ENCODE measurements around the gene KCNK17. TPM values are rescaled to one million over a fixed set of nuclear protein-coding genes. Genes with fewer than 3 reads are reported as not detected.

The KCNK17 gene
- total RNA-seq, 1 donor from 2014 or later: 1.6 TPM

DNA sequence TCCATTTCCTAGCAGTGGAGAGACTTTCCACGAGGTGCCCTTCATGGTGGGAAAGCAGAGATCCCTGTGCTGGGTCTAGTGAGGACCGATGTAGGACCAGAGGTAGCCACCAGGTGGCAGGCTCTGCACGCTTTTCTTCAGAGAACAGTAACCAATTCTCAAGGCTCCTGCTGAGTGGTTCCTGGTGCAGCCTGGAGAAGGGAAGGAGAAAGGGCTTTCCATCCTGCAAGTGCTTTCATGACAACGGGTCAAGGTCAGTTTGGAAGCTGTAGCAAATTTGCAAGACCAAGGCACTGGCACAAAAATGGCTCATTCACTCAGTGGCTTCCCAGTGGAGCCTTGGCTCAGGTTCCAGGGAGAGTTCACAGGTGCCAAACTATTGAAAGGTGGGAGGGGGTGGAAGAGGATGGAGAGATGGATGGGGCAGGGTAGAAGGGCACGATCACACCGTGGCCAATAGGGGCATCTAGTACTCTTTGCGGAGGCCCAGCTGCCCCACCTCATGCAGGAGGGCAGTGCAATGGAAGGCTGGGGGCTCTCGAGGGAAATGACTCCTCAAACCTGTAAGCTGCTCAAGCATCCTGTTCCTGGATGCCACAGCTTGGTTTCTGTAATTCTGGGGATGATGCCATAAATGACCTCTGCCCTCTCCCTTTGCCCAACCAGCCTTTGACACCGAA lies 33.8 kb upstream of the KCNK17 start:
- no peaks in the 10 kb centered on the region for H3K36me3 ChIP-seq (ENCODE audit: control insufficient read depth in 3 of 3, insufficient read depth in 3 of 3, low read length in 3 of 3)
- H3K9me3 ChIP-seq (ENCODE audit: control insufficient read depth in 3 of 3, low read length in 3 of 3): no peaks in the 10 kb centered on the region
- peaks cover 0 to 5% (median 0%) of the 10 kb centered on the region in 3 donors for H3K27me3 ChIP-seq (ENCODE audit: control insufficient read depth in 3 of 3, insufficient read depth in 3 of 3, low read length in 3 of 3)
- peaks cover 0 to 7% (median 0%) of the 10 kb centered on the region in 3 donors for H3K4me1 ChIP-seq (ENCODE audit: control insufficient read depth in 3 of 3, insufficient read depth in 3 of 3, low read length in 3 of 3)
- H3K9ac ChIP-seq (ENCODE audit: low read depth in 1 of 3, low read length in 3 of 3): no peak overlapping the region
- H3K4me3 ChIP-seq (ENCODE audit: low read length in 3 of 3): no peak overlapping the region
- no peak overlapping the region for H3K27ac ChIP-seq (ENCODE audit: low read depth, low read length)

DNA sequence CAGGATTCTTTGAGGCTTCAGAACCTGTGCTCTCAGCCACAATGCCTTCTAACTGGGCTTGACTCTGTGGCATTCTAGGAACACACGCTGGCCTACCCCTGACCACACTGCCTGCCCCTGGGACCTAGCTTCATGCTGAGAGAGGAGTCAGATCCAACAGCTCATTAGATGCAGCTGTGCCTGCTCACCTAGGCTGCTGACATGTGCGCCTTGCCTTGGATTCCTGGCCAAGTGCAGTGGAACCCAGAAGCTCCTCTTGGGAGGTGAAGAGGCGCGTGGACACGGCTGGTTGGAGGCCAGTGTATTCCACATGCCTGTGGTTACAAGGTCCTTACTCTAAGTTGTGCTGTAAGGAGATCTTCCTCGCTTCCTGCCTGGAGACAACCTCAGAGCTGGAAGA lies 33.0 kb upstream of the KCNK17 start:
- Histone ChIP-seq H3K4me1 (ENCODE audit: control insufficient read depth in 3 of 3, insufficient read depth in 3 of 3, low read length in 3 of 3) (peaks cover 0 to 7% (median 3%) of the 10 kb centered on the region in 3 donors), H3K9ac (ENCODE audit: low read depth in 1 of 3, low read length in 3 of 3) (no peak overlapping the region), H3K27ac (ENCODE audit: low read depth, low read length) (no peak overlapping the region), H3K9me3 (ENCODE audit: control insufficient read depth in 3 of 3, low read length in 3 of 3) (no peaks in the 10 kb centered on the region), H3K4me3 (ENCODE audit: low read length in 3 of 3) (no peak overlapping the region), H3K36me3 (ENCODE audit: control insufficient read depth in 3 of 3, insufficient read depth in 3 of 3, low read length in 3 of 3) (no peaks in the 10 kb centered on the region), H3K27me3 (ENCODE audit: control insufficient read depth in 3 of 3, insufficient read depth in 3 of 3, low read length in 3 of 3) (peaks cover 0 to 5% (median 0%) of the 10 kb centered on the region in 3 donors)

DNA sequence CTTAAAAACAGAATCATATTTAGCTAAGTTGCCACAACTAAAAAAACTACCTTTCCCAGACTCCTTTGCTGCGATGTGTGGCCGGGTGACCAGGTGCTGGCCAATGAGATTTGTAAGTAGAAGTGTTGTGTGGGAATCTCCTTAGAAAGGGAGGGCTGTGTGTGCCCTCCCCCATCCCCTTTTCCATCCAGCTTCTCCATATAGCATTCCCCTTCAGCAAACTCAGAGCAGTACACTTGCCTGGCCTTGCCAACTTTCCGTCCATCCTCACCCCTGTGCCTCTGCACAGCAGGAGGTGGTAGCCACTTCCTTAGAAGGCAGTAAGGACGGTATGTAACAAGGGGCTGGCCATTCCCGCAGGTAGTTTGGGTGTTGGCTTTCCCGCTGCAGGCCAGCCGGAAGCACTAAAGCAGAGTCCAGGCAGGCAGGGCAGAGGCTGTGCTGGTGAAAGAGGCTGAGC lies 30.6 kb upstream of the KCNK17 start:
- Histone ChIP-seq H3K4me3 (ENCODE audit: low read length in 3 of 3) (no peak overlapping the region), H3K9me3 (ENCODE audit: control insufficient read depth in 3 of 3, low read length in 3 of 3) (no peaks in the 10 kb centered on the region), H3K27me3 (ENCODE audit: control insufficient read depth in 3 of 3, insufficient read depth in 3 of 3, low read length in 3 of 3) (peaks cover 0 to 13% (median 7%) of the 10 kb centered on the region in 3 donors), H3K4me1 (ENCODE audit: control insufficient read depth in 3 of 3, insufficient read depth in 3 of 3, low read length in 3 of 3) (peaks cover 2 to 7% (median 3%) of the 10 kb centered on the region in 3 donors), H3K9ac (ENCODE audit: low read depth in 1 of 3, low read length in 3 of 3) (no peak overlapping the region), H3K27ac (ENCODE audit: low read depth, low read length) (no peak overlapping the region), H3K36me3 (ENCODE audit: control insufficient read depth in 3 of 3, insufficient read depth in 3 of 3, low read length in 3 of 3) (no peaks in the 10 kb centered on the region)

- H3K27ac ChIP-seq (ENCODE audit: low read depth, low read length): no peak overlapping the region
- peaks cover 0 to 11% (median 7%) of the 10 kb centered on the region in 3 donors for H3K27me3 ChIP-seq (ENCODE audit: control insufficient read depth in 3 of 3, insufficient read depth in 3 of 3, low read length in 3 of 3)
- H3K36me3 ChIP-seq (ENCODE audit: control insufficient read depth in 3 of 3, insufficient read depth in 3 of 3, low read length in 3 of 3): no peaks in the 10 kb centered on the region
- no peaks in the 10 kb centered on the region for H3K9me3 ChIP-seq (ENCODE audit: control insufficient read depth in 3 of 3, low read length in 3 of 3)
- peaks cover 2 to 7% (median 3%) of the 10 kb centered on the region in 3 donors for H3K4me1 ChIP-seq (ENCODE audit: control insufficient read depth in 3 of 3, insufficient read depth in 3 of 3, low read length in 3 of 3)
- no peak overlapping the region for H3K9ac ChIP-seq (ENCODE audit: low read depth in 1 of 3, low read length in 3 of 3)
- H3K4me3 ChIP-seq (ENCODE audit: low read length in 3 of 3): no peak overlapping the region
Observed at GRCh38 chr6:39343396-39343870, 29.2 kb upstream of the KCNK17 start.

- no peak overlapping the region for H3K4me3 ChIP-seq (ENCODE audit: low read length in 3 of 3)
- no peak overlapping the region for H3K9ac ChIP-seq (ENCODE audit: low read depth in 1 of 3, low read length in 3 of 3)
- H3K4me1 ChIP-seq (ENCODE audit: control insufficient read depth in 3 of 3, insufficient read depth in 3 of 3, low read length in 3 of 3): peaks cover 2 to 7% (median 3%) of the 10 kb centered on the region in 3 donors
- H3K36me3 ChIP-seq (ENCODE audit: control insufficient read depth in 3 of 3, insufficient read depth in 3 of 3, low read length in 3 of 3): no peaks in the 10 kb centered on the region
- no peaks in the 10 kb centered on the region for H3K9me3 ChIP-seq (ENCODE audit: control insufficient read depth in 3 of 3, low read length in 3 of 3)
- H3K27ac ChIP-seq (ENCODE audit: low read depth, low read length): no peak overlapping the region
- H3K27me3 ChIP-seq (ENCODE audit: control insufficient read depth in 3 of 3, insufficient read depth in 3 of 3, low read length in 3 of 3): peaks cover 0 to 11% (median 7%) of the 10 kb centered on the region in 3 donors
Observed at GRCh38 chr6:39342692-39343395, 28.6 kb upstream of the KCNK17 start.

DNA sequence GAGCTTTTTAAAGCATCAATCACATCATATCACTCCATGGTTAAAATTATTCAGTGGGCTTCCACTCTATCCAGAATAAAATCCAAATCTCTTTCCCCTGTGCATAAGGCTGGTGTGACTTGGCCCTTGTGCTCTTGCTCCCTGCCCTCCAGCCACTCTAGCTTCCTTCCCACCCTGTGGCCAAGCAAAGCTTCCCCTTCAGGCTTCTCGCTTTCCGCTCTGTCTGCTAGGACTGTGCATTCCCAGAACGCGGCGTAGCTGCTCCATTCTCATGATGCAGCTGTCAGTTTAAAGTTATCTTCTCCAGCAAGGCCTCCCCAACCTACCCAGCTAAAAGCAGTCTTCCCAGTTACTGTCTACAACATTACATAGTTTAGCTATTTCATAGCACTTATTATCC lies 27.7 kb upstream of the KCNK17 start:
- H3K4me1 ChIP-seq (ENCODE audit: control insufficient read depth in 3 of 3, insufficient read depth in 3 of 3, low read length in 3 of 3): peaks cover 2 to 7% (median 3%) of the 10 kb centered on the region in 3 donors
- peaks cover 0 to 11% (median 7%) of the 10 kb centered on the region in 3 donors for H3K27me3 ChIP-seq (ENCODE audit: control insufficient read depth in 3 of 3, insufficient read depth in 3 of 3, low read length in 3 of 3)
- no peak overlapping the region for H3K27ac ChIP-seq (ENCODE audit: low read depth, low read length)
- no peak overlapping the region for H3K9ac ChIP-seq (ENCODE audit: low read depth in 1 of 3, low read length in 3 of 3)
- H3K4me3 ChIP-seq (ENCODE audit: low read length in 3 of 3): no peak overlapping the region
- no peaks in the 10 kb centered on the region for H3K36me3 ChIP-seq (ENCODE audit: control insufficient read depth in 3 of 3, insufficient read depth in 3 of 3, low read length in 3 of 3)
- H3K9me3 ChIP-seq (ENCODE audit: control insufficient read depth in 3 of 3, low read length in 3 of 3): no peaks in the 10 kb centered on the region

- Histone ChIP-seq H3K27me3 (ENCODE audit: control insufficient read depth in 3 of 3, insufficient read depth in 3 of 3, low read length in 3 of 3) (peaks cover 0 to 11% (median 7%) of the 10 kb centered on the region in 3 donors), H3K36me3 (ENCODE audit: control insufficient read depth in 3 of 3, insufficient read depth in 3 of 3, low read length in 3 of 3) (no peaks in the 10 kb centered on the region), H3K9me3 (ENCODE audit: control insufficient read depth in 3 of 3, low read length in 3 of 3) (no peaks in the 10 kb centered on the region)
Observed at GRCh38 chr6:39341352-39341751, 27.1 kb upstream of the KCNK17 start.

DNA sequence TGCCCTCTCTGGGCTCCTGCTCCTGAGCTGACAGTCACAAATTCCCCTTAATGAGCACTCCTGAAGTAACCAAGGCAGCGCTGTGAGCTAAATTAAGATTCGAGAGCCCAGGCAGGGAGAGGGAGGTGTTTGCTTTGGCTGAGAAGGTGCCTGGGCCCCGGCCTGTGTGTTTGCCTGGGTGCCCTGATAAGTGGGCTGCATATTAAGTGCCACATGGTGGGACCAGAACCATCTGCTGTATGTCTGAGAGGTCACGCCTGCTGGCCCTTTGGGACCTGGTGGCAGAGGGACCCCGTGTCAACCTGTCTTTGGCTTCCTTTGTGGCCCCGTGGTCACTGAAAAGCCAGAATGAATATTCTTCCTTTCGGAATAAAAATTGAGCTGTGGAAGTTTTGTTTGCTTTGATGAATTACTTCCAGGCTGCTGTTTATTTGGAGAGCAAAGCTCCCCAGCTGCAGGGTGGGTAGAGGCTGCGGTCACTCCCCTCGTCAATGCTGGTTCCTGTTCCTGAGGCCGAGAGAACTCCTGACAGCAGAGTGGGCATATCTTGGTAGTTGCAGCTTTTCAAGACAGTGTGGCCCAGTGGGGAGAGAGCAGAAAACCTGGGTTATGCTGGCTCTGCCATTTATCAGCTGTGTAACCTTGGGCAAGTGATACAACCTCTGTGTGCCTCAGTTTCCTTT lies 25.8 kb upstream of the KCNK17 start:
- no peak overlapping the region for H3K9ac ChIP-seq (ENCODE audit: low read depth in 1 of 3, low read length in 3 of 3)

More at GRCh38 chr6:39341352-39341751, 27.1 kb upstream of the KCNK17 start:
- Histone ChIP-seq H3K9ac (ENCODE audit: low read depth in 1 of 3, low read length in 3 of 3) (no peak overlapping the region), H3K27ac (ENCODE audit: low read depth, low read length) (no peak overlapping the region), H3K4me3 (ENCODE audit: low read length in 3 of 3) (no peak overlapping the region), H3K4me1 (ENCODE audit: control insufficient read depth in 3 of 3, insufficient read depth in 3 of 3, low read length in 3 of 3) (peaks cover 3 to 7% (median 3%) of the 10 kb centered on the region in 3 donors)

DNA sequence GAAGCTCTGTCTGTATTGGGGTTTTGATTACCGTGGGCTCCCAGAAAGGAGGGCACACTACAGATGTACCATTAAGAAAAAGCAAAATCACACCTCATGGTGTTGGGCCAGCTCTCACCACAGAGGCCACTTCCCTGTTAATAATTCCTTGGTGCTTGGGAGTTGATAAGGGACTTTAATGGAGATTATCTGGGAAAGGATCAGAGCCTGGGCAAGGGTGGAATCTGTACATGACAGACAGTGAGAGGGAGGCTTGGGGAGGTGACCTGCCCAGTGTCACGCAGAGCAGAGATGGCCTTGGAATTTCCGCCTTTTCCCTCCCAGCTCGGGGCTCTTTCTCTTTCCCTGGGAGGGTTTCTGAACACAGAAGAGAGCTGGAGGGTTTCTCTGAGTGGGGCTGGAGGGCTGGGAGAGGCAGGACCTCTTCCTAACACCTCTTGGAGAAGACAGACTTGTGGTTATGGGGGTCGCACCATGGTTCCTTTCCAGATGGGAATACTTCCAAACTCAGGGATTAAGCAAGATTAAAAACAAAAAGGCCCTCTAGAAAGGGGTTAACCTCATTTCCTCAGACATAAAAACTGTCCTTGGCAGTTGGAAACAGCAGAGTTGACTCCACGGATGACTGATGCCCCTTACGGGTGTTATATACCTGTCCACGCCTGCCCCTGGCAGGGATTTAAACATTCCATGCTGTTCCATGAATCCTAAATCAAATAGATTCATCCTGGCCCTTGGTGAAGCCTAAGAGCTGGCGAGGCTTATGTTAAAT lies 25.1 kb upstream of the KCNK17 start:
- H3K27me3 ChIP-seq (ENCODE audit: control insufficient read depth in 3 of 3, insufficient read depth in 3 of 3, low read length in 3 of 3): peaks cover 0 to 11% (median 7%) of the 10 kb centered on the region in 3 donors
- H3K36me3 ChIP-seq (ENCODE audit: control insufficient read depth in 3 of 3, insufficient read depth in 3 of 3, low read length in 3 of 3): no peaks in the 10 kb centered on the region
- no peak overlapping the region for H3K27ac ChIP-seq (ENCODE audit: low read depth, low read length)
- H3K9me3 ChIP-seq (ENCODE audit: control insufficient read depth in 3 of 3, low read length in 3 of 3): no peaks in the 10 kb centered on the region
- H3K4me1 ChIP-seq (ENCODE audit: control insufficient read depth in 3 of 3, insufficient read depth in 3 of 3, low read length in 3 of 3): peaks cover 3 to 6% (median 5%) of the 10 kb centered on the region in 3 donors
- no peak overlapping the region for H3K9ac ChIP-seq (ENCODE audit: low read depth in 1 of 3, low read length in 3 of 3)
- no peak overlapping the region for H3K4me3 ChIP-seq (ENCODE audit: low read length in 3 of 3)

More for the DNA sequence above, 25.8 kb upstream of the KCNK17 start:
- H3K9me3 ChIP-seq (ENCODE audit: control insufficient read depth in 3 of 3, low read length in 3 of 3): no peaks in the 10 kb centered on the region
- peaks cover 3 to 7% (median 6%) of the 10 kb centered on the region in 3 donors for H3K4me1 ChIP-seq (ENCODE audit: control insufficient read depth in 3 of 3, insufficient read depth in 3 of 3, low read length in 3 of 3)
- peaks cover 0 to 11% (median 7%) of the 10 kb centered on the region in 3 donors for H3K27me3 ChIP-seq (ENCODE audit: control insufficient read depth in 3 of 3, insufficient read depth in 3 of 3, low read length in 3 of 3)
- no peak overlapping the region for H3K27ac ChIP-seq (ENCODE audit: low read depth, low read length)
- no peaks in the 10 kb centered on the region for H3K36me3 ChIP-seq (ENCODE audit: control insufficient read depth in 3 of 3, insufficient read depth in 3 of 3, low read length in 3 of 3)
- H3K4me3 ChIP-seq (ENCODE audit: low read length in 3 of 3): no peak overlapping the region

Measured in skeletal muscle tissue (tissue), 4 donors.